Measurements from ENCODE around the gene ATP8A2.

Gene ATP8A2

GRCh38 chr13:25725104-25725503, 353.3 kb downstream of the ATP8A2 start:
- peaks cover 6% of the 10 kb centered on the region for H3K4me1 ChIP-seq (ENCODE audit: control insufficient read depth, insufficient read depth, low read length)
- H3K27me3 ChIP-seq (ENCODE audit: control insufficient read depth, insufficient read depth, low read length), result no peaks in the 10 kb centered on the region
- no peak overlapping the region for H3K4me3 ChIP-seq (ENCODE audit: low read depth, low read length)
- no peaks in the 10 kb centered on the region for H3K9me3 ChIP-seq (ENCODE audit: control insufficient read depth, insufficient read depth, low read length)
- H3K36me3 ChIP-seq (ENCODE audit: control insufficient read depth, insufficient read depth, low read length), result no peaks in the 10 kb centered on the region
- no peak overlapping the region for H3K9ac ChIP-seq (ENCODE audit: low read depth, low read length)

GRCh38 chr13:25727250-25727649, 355.5 kb downstream of the ATP8A2 start:
- Histone ChIP-seq H3K9ac (ENCODE audit: low read depth, low read length) (no peak overlapping the region), H3K4me3 (ENCODE audit: low read depth, low read length) (no peak overlapping the region), H3K4me1 (ENCODE audit: control insufficient read depth, insufficient read depth, low read length) (peaks cover 6% of the 10 kb centered on the region), H3K36me3 (ENCODE audit: control insufficient read depth, insufficient read depth, low read length) (no peaks in the 10 kb centered on the region), H3K27me3 (ENCODE audit: control insufficient read depth, insufficient read depth, low read length) (no peaks in the 10 kb centered on the region), H3K9me3 (ENCODE audit: control insufficient read depth, insufficient read depth, low read length) (no peaks in the 10 kb centered on the region)

- peaks cover 6% of the 10 kb centered on the region for H3K4me1 ChIP-seq (ENCODE audit: control insufficient read depth, insufficient read depth, low read length)
These were observed 356.0 kb downstream of the ATP8A2 start for GRCh38 chr13:25727810-25728209.

GRCh38 chr13:25729201-25729600, 357.4 kb downstream of the ATP8A2 start:
- no peaks in the 10 kb centered on the region for H3K27me3 ChIP-seq (ENCODE audit: control insufficient read depth, insufficient read depth, low read length)
- H3K4me1 ChIP-seq (ENCODE audit: control insufficient read depth, insufficient read depth, low read length), result peaks cover 9% of the 10 kb centered on the region
- no peaks in the 10 kb centered on the region for H3K9me3 ChIP-seq (ENCODE audit: control insufficient read depth, insufficient read depth, low read length)
- no peak overlapping the region for H3K4me3 ChIP-seq (ENCODE audit: low read depth, low read length)
- no peak overlapping the region for H3K9ac ChIP-seq (ENCODE audit: low read depth, low read length)
- H3K36me3 ChIP-seq (ENCODE audit: control insufficient read depth, insufficient read depth, low read length), result no peaks in the 10 kb centered on the region

More at GRCh38 chr13:25727810-25728209, 356.0 kb downstream of the ATP8A2 start:
- no peak overlapping the region for H3K9ac ChIP-seq (ENCODE audit: low read depth, low read length)
- H3K4me3 ChIP-seq (ENCODE audit: low read depth, low read length), result no peak overlapping the region
- no peaks in the 10 kb centered on the region for H3K36me3 ChIP-seq (ENCODE audit: control insufficient read depth, insufficient read depth, low read length)
- H3K9me3 ChIP-seq (ENCODE audit: control insufficient read depth, insufficient read depth, low read length), result no peaks in the 10 kb centered on the region
- no peaks in the 10 kb centered on the region for H3K27me3 ChIP-seq (ENCODE audit: control insufficient read depth, insufficient read depth, low read length)

GRCh38 chr13:25731037-25731436, 359.3 kb downstream of the ATP8A2 start:
- H3K4me1 ChIP-seq (ENCODE audit: control insufficient read depth, insufficient read depth, low read length), result peaks cover 11% of the 10 kb centered on the region
- H3K4me3 ChIP-seq (ENCODE audit: low read depth, low read length), result no peak overlapping the region
- no peak overlapping the region for H3K9ac ChIP-seq (ENCODE audit: low read depth, low read length)
- H3K9me3 ChIP-seq (ENCODE audit: control insufficient read depth, insufficient read depth, low read length), result no peaks in the 10 kb centered on the region
- no peaks in the 10 kb centered on the region for H3K36me3 ChIP-seq (ENCODE audit: control insufficient read depth, insufficient read depth, low read length)
- no peaks in the 10 kb centered on the region for H3K27me3 ChIP-seq (ENCODE audit: control insufficient read depth, insufficient read depth, low read length)

- Histone ChIP-seq H3K4me1 (ENCODE audit: control insufficient read depth, insufficient read depth, low read length) (peaks cover 11% of the 10 kb centered on the region), H3K9ac (ENCODE audit: low read depth, low read length) (no peak overlapping the region), H3K9me3 (ENCODE audit: control insufficient read depth, insufficient read depth, low read length) (no peaks in the 10 kb centered on the region), H3K36me3 (ENCODE audit: control insufficient read depth, insufficient read depth, low read length) (no peaks in the 10 kb centered on the region), H3K27me3 (ENCODE audit: control insufficient read depth, insufficient read depth, low read length) (no peaks in the 10 kb centered on the region), H3K4me3 (ENCODE audit: low read depth, low read length) (no peak overlapping the region)
These were observed 359.8 kb downstream of the ATP8A2 start for GRCh38 chr13:25731536-25731935.

- Histone ChIP-seq H3K9ac (ENCODE audit: low read depth, low read length) (no peak overlapping the region), H3K9me3 (ENCODE audit: control insufficient read depth, insufficient read depth, low read length) (no peaks in the 10 kb centered on the region), H3K36me3 (ENCODE audit: control insufficient read depth, insufficient read depth, low read length) (no peaks in the 10 kb centered on the region), H3K4me3 (ENCODE audit: low read depth, low read length) (no peak overlapping the region), H3K4me1 (ENCODE audit: control insufficient read depth, insufficient read depth, low read length) (peaks cover 11% of the 10 kb centered on the region), H3K27me3 (ENCODE audit: control insufficient read depth, insufficient read depth, low read length) (no peaks in the 10 kb centered on the region)
These were observed 360.5 kb downstream of the ATP8A2 start for GRCh38 chr13:25732111-25732865.

- Histone ChIP-seq H3K9me3 (ENCODE audit: control insufficient read depth, insufficient read depth, low read length) (no peaks in the 10 kb centered on the region), H3K9ac (ENCODE audit: low read depth, low read length) (no peak overlapping the region), H3K4me3 (ENCODE audit: low read depth, low read length) (no peak overlapping the region), H3K27me3 (ENCODE audit: control insufficient read depth, insufficient read depth, low read length) (no peaks in the 10 kb centered on the region), H3K36me3 (ENCODE audit: control insufficient read depth, insufficient read depth, low read length) (no peaks in the 10 kb centered on the region), H3K4me1 (ENCODE audit: control insufficient read depth, insufficient read depth, low read length) (peaks cover 11% of the 10 kb centered on the region)
These were observed 361.3 kb downstream of the ATP8A2 start for GRCh38 chr13:25733001-25733491.

GRCh38 chr13:25733696-25734435, 362.1 kb downstream of the ATP8A2 start:
- Histone ChIP-seq H3K9me3 (ENCODE audit: control insufficient read depth, insufficient read depth, low read length) (no peaks in the 10 kb centered on the region), H3K4me1 (ENCODE audit: control insufficient read depth, insufficient read depth, low read length) (peaks cover 9% of the 10 kb centered on the region), H3K27me3 (ENCODE audit: control insufficient read depth, insufficient read depth, low read length) (no peaks in the 10 kb centered on the region), H3K4me3 (ENCODE audit: low read depth, low read length) (no peak overlapping the region), H3K36me3 (ENCODE audit: control insufficient read depth, insufficient read depth, low read length) (no peaks in the 10 kb centered on the region), H3K9ac (ENCODE audit: low read depth, low read length) (no peak overlapping the region)

- Histone ChIP-seq H3K9me3 (ENCODE audit: control insufficient read depth, insufficient read depth, low read length) (no peaks in the 10 kb centered on the region), H3K4me1 (ENCODE audit: control insufficient read depth, insufficient read depth, low read length) (peaks cover 5% of the 10 kb centered on the region), H3K36me3 (ENCODE audit: control insufficient read depth, insufficient read depth, low read length) (no peaks in the 10 kb centered on the region), H3K4me3 (ENCODE audit: low read depth, low read length) (no peak overlapping the region), H3K27me3 (ENCODE audit: control insufficient read depth, insufficient read depth, low read length) (no peaks in the 10 kb centered on the region), H3K9ac (ENCODE audit: low read depth, low read length) (no peak overlapping the region)
These were observed 366.8 kb downstream of the ATP8A2 start for GRCh38 chr13:25738342-25739196.

GRCh38 chr13:25739376-25739775, 367.6 kb downstream of the ATP8A2 start:
- no peaks in the 10 kb centered on the region for H3K9me3 ChIP-seq (ENCODE audit: control insufficient read depth, insufficient read depth, low read length)

More at GRCh38 chr13:25739376-25739775, 367.6 kb downstream of the ATP8A2 start:
- Histone ChIP-seq H3K4me3 (ENCODE audit: low read depth, low read length) (no peak overlapping the region), H3K4me1 (ENCODE audit: control insufficient read depth, insufficient read depth, low read length) (no peaks in the 10 kb centered on the region), H3K36me3 (ENCODE audit: control insufficient read depth, insufficient read depth, low read length) (no peaks in the 10 kb centered on the region), H3K27me3 (ENCODE audit: control insufficient read depth, insufficient read depth, low read length) (no peaks in the 10 kb centered on the region), H3K9ac (ENCODE audit: low read depth, low read length) (no peak overlapping the region)

Data from iPS-15b (cell line).